Measurements from ENCODE around the gene ADAMTSL4.

- TF ChIP-seq NRF1 (IDR thresholded peaks at IDR 0.05; ENCODE audit: low read depth, low read length): no peak
- TF ChIP-seq ATF3 (IDR thresholded peaks at IDR 0.05; ENCODE audit: insufficient read depth, low read depth, low read length): no peak
- peak; percentile 26 to 82; a peak in 2 of 3 replicates for TF ChIP-seq POLR2A (IDR thresholded peaks at IDR 0.05; ENCODE audit: control extremely low read depth in 1 of 2, low read depth in 2 of 2, low read length in 2 of 2)
- no peak for TF ChIP-seq CHD2 (IDR thresholded peaks at IDR 0.05; ENCODE audit: low read length)
- TF ChIP-seq JUN (IDR thresholded peaks at IDR 0.05; ENCODE audit: low read depth, low read length): no peak
These were observed 29.3 kb downstream of the ADAMTSL4 start for GRCh38 chr1:150578272-150579109.
